ENCODE results near the gene MDC1.

Gene MDC1

GRCh38 chr6:30678964-30679726 is 37.9 kb downstream of the MDC1 start:
- H2AFZ ChIP-seq (ENCODE audit: low read length): no peak overlapping the region
- H2BK120ac ChIP-seq (ENCODE audit: low read depth, low read length): peak overlapping the region; percentile 62
- peak overlapping the region; percentile 84 for H3K18ac ChIP-seq (ENCODE audit: low read length)
- no peak overlapping the region for H4K8ac ChIP-seq (ENCODE audit: low read depth, low read length)
- H3K36me3 ChIP-seq (replicated peaks in 1 of 2; ENCODE audit: control insufficient read depth in 2 of 2, insufficient read depth in 2 of 2, low read length in 2 of 2): peaks cover 23 to 66% of the 10 kb centered on the region in 2 donors
- H2BK5ac ChIP-seq (ENCODE audit: low read length): peak overlapping the region; percentile 19
- H3K27ac ChIP-seq (replicated peaks; ENCODE audit: low read length): no peak overlapping the region
- DNase-seq (ENCODE audit: low spot score): peak; percentile 71
- no peak overlapping the region for H3K4ac ChIP-seq (ENCODE audit: low read length)
- WGBS, 2 donors (ENCODE audit: extremely low coverage in 2 of 2, insufficient read length in 2 of 2, insufficient replicate concordance in 1 of 2): no CpG with 5 or more reads among the region's 31 CpGs
- no peaks in the 10 kb centered on the region for H3K79me1 ChIP-seq (ENCODE audit: low read depth, low read length)
- no peaks in the 10 kb centered on the region for H3K9me3 ChIP-seq (replicated peaks in 1 of 2; ENCODE audit: control insufficient read depth in 2 of 2, insufficient read depth in 1 of 2, low read depth in 1 of 2, low read length in 2 of 2)
- peak overlapping the region; percentile 14 for H3K4me2 ChIP-seq (ENCODE audit: insufficient read depth, low read length, poor library complexity, severe bottlenecking)
- H2BK15ac ChIP-seq (ENCODE audit: low read length): no peak overlapping the region
- no peak overlapping the region for H3K4me3 ChIP-seq (ENCODE audit: low read length in 2 of 2)
- no peak overlapping the region for H3K14ac ChIP-seq (ENCODE audit: low read length)
- H3K27me3 ChIP-seq (ENCODE audit: control insufficient read depth in 3 of 3, insufficient read depth in 3 of 3, low read depth in 1 of 3, low read length in 3 of 3): no peaks in the 10 kb centered on the region
- no peak overlapping the region for H4K91ac ChIP-seq (ENCODE audit: low read depth, low read length, poor library complexity)
- peaks cover 24 to 30% of the 10 kb centered on the region in 2 donors for H3K4me1 ChIP-seq (ENCODE audit: control insufficient read depth in 2 of 2, insufficient read depth in 1 of 2, low read depth in 1 of 2, low read length in 2 of 2)
- H3K9ac ChIP-seq (ENCODE audit: low read depth, low read length, poor library complexity): no peak overlapping the region
- H3K23ac ChIP-seq (ENCODE audit: low read depth, low read length, poor library complexity): no peak overlapping the region
- H2BK12ac ChIP-seq (ENCODE audit: low read length): no peak overlapping the region
- H2AK5ac ChIP-seq (ENCODE audit: low read depth, low read length): peak overlapping the region; percentile 65

- Histone ChIP-seq H3K4me2 (ENCODE audit: insufficient read depth, low read length, poor library complexity, severe bottlenecking) (no peak overlapping the region), H3K14ac (ENCODE audit: low read length) (no peak overlapping the region), H3K4me3 (ENCODE audit: low read length in 2 of 2) (no peak overlapping the region), H3K4me1 (ENCODE audit: control insufficient read depth in 2 of 2, insufficient read depth in 1 of 2, low read depth in 1 of 2, low read length in 2 of 2) (peaks cover 8 to 12% of the 10 kb centered on the region in 2 donors), H3K23ac (ENCODE audit: low read depth, low read length, poor library complexity) (no peak overlapping the region), H4K91ac (ENCODE audit: low read depth, low read length, poor library complexity) (no peak overlapping the region), H2BK12ac (ENCODE audit: low read length) (no peak overlapping the region), H3K9ac (ENCODE audit: low read depth, low read length, poor library complexity) (no peak overlapping the region), H3K27ac (replicated peaks; ENCODE audit: low read length) (no peak overlapping the region), H3K79me1 (ENCODE audit: low read depth, low read length) (peaks cover 6% of the 10 kb centered on the region), H4K8ac (ENCODE audit: low read depth, low read length) (no peak overlapping the region), H3K18ac (ENCODE audit: low read length) (no peak overlapping the region), H3K27me3 (ENCODE audit: control insufficient read depth in 3 of 3, insufficient read depth in 3 of 3, low read depth in 1 of 3, low read length in 3 of 3) (no peaks in the 10 kb centered on the region), H2BK120ac (ENCODE audit: low read depth, low read length) (no peak overlapping the region), H2BK5ac (ENCODE audit: low read length) (peak overlapping the region; percentile 24), H3K4ac (ENCODE audit: low read length) (no peak overlapping the region), H3K9me3 (replicated peaks in 1 of 2; ENCODE audit: control insufficient read depth in 2 of 2, insufficient read depth in 1 of 2, low read depth in 1 of 2, low read length in 2 of 2) (no peaks in the 10 kb centered on the region), H3K36me3 (replicated peaks in 1 of 2; ENCODE audit: control insufficient read depth in 2 of 2, insufficient read depth in 2 of 2, low read length in 2 of 2) (peaks cover 23 to 54% of the 10 kb centered on the region in 2 donors), H2AK5ac (ENCODE audit: low read depth, low read length) (no peak overlapping the region), H2AFZ (ENCODE audit: low read length) (no peak overlapping the region), H2BK15ac (ENCODE audit: low read length) (no peak overlapping the region)
- no CpG with 5 or more reads among the region's 10 CpGs for WGBS, 2 donors (ENCODE audit: extremely low coverage in 2 of 2, insufficient read length in 2 of 2, insufficient replicate concordance in 1 of 2)
- DNase-seq (ENCODE audit: low spot score): no peak
These were observed 40.3 kb downstream of the MDC1 start for GRCh38 chr6:30676660-30677285.

GRCh38 chr6:30672445-30673253 is 44.4 kb downstream of the MDC1 start, which contains the start of gene DHX16:
Gene DHX16, minus strand, starts transcription at chr6:30673006. Its CDS starts 165 bp downstream, at chr6:30672841.
- H3K27ac ChIP-seq (replicated peaks; ENCODE audit: low read length): peak within 1 kb of the TSS; percentile 54
- peak within 1 kb of the TSS; percentile 88 for H2BK5ac ChIP-seq (ENCODE audit: low read length)
- peak; percentile 94 for DNase-seq (ENCODE audit: low spot score)
- peak within 1 kb of the TSS; percentile 83 for H3K14ac ChIP-seq (ENCODE audit: low read length)
- peak within 1 kb of the TSS; percentile 85 to 97 for H3K4me3 ChIP-seq (ENCODE audit: low read length in 2 of 2)
- H4K8ac ChIP-seq (ENCODE audit: low read depth, low read length): no peak within 1 kb of the TSS
- no peak within 1 kb of the TSS for H2BK12ac ChIP-seq (ENCODE audit: low read length)
- peak within 1 kb of the TSS; percentile 58 for H2AK5ac ChIP-seq (ENCODE audit: low read depth, low read length)
- no peaks in the 10 kb centered on the region for H3K27me3 ChIP-seq (ENCODE audit: control insufficient read depth in 3 of 3, insufficient read depth in 3 of 3, low read depth in 1 of 3, low read length in 3 of 3)
- H3K23ac ChIP-seq (ENCODE audit: low read depth, low read length, poor library complexity): peak within 1 kb of the TSS; percentile 76
- peaks cover 27 to 50% of the 10 kb centered on the region in 2 donors for H3K36me3 ChIP-seq (replicated peaks in 1 of 2; ENCODE audit: control insufficient read depth in 2 of 2, insufficient read depth in 2 of 2, low read length in 2 of 2)
- peak within 1 kb of the TSS; percentile 87 for H2AFZ ChIP-seq (ENCODE audit: low read length)
- no peak within 1 kb of the TSS for H3K4ac ChIP-seq (ENCODE audit: low read length)
- H3K79me1 ChIP-seq (ENCODE audit: low read depth, low read length): peaks cover 7% of the 10 kb centered on the region
- no peak within 1 kb of the TSS for H4K91ac ChIP-seq (ENCODE audit: low read depth, low read length, poor library complexity)
- H3K9ac ChIP-seq (ENCODE audit: low read depth, low read length, poor library complexity): peak within 1 kb of the TSS; percentile 99
- H3K4me2 ChIP-seq (ENCODE audit: insufficient read depth, low read length, poor library complexity, severe bottlenecking): peak within 1 kb of the TSS; percentile 79
- H2BK120ac ChIP-seq (ENCODE audit: low read depth, low read length): no peak within 1 kb of the TSS
- peak within 1 kb of the TSS; percentile 79 for H3K18ac ChIP-seq (ENCODE audit: low read length)
- H3K4me1 ChIP-seq (ENCODE audit: control insufficient read depth in 2 of 2, insufficient read depth in 1 of 2, low read depth in 1 of 2, low read length in 2 of 2): peaks cover 0 to 4% of the 10 kb centered on the region in 2 donors
- WGBS, 2 donors (ENCODE audit: extremely low coverage in 2 of 2, insufficient read length in 2 of 2, insufficient replicate concordance in 1 of 2): no CpG with 5 or more reads among the region's 57 CpGs
- H2BK15ac ChIP-seq (ENCODE audit: low read length): no peak within 1 kb of the TSS
- no peaks in the 10 kb centered on the region for H3K9me3 ChIP-seq (replicated peaks in 1 of 2; ENCODE audit: control insufficient read depth in 2 of 2, insufficient read depth in 1 of 2, low read depth in 1 of 2, low read length in 2 of 2)
